GM12872 (cell line): ENCODE measurements around the gene FGB.
A peak's percentile ranks its signal among the peaks of the same experiment; 100 is the strongest.

Source experiments
- CTCF ChIP-seq: IDR thresholded peaks from 3 replicates; pipeline ENCODE4 v1.5.1; 2011; ENCODE audit warnings: low read depth, mild to moderate bottlenecking, low read length, moderate library complexity; ENCODE audit not compliant: insufficient read depth

FGB gene

GRCh38 chr4:154618708-154619315 lies 56.0 kb downstream of the FGB start:
- TF ChIP-seq CTCF, result peak; percentile 75

- no peak for TF ChIP-seq CTCF
These were observed 57.3 kb downstream of the FGB start for GRCh38 chr4:154620111-154620510.
